PC-9 (cell line): ENCODE measurements around the gene TBC1D22B.

Experiments
- CTCF ChIP-seq: fragments of 200-600 bp; sonication (generic); conservative IDR thresholded peaks from 2 replicates; pipeline ENCODE4 v1.6.1; 2017; ENCODE audit warnings: mixed run types, antibody characterized with exemption, mild to moderate bottlenecking, moderate library complexity
- EZH2 ChIP-seq: fragments of 200-600 bp; sonication (generic); IDR thresholded peaks from 2 replicates; pipeline ENCODE4 v1.8.0; 2017; ENCODE audit warnings: antibody characterized with exemption, low read depth

- no peak for TF ChIP-seq CTCF
- TF ChIP-seq EZH2: no peak
These were observed 15.4 kb downstream of the TBC1D22B start for GRCh38 chr6:37272834-37273566.
